Fibroblast of pulmonary artery (primary cell): ENCODE data around the gene PSAT1.
A peak's percentile ranks its signal among the peaks of the same experiment; 100 is the strongest.

Experiments
- DNase-seq: peaks from one replicate; pipeline ENCODE4 v3.0.0-alpha.2; 2010; ENCODE audit warnings: low read depth
- H3K4me3 ChIP-seq: replicated peaks from 2 replicates; pipeline ENCODE4 v1.5.1; 2011; ENCODE audit warnings: low read depth, mild to moderate bottlenecking, control low read depth, low read length, moderate library complexity
- TF ChIP-seq, protein P1 (sequence below): IDR thresholded peaks from 2 replicates; pipeline ENCODE4 v1.5.1; 2011; ENCODE audit warnings: mild to moderate bottlenecking, control low read depth, low read length, inconsistent platforms; ENCODE audit errors: missing control alignments

The PSAT1 gene

DNA sequence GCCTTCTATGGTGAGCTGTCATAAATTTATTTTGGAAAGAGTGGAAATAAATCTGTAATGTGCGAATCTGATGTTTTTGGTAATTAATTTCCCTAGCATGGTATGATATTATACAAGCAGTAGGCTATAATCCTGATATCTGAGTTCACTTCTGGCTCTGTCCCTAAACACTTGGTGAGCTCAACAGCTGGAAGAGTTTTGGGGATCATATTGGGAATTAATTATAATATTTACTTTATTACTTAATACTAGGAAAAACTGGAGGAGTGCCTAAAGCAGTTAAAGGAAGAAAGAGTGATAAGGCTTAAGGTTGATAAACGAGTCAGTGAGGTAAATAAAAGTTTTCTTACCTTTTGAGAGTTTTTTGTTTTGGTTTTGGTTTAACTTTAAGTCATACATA lies 34.3 kb upstream of the PSAT1 start:
- DNase-seq, result no peak
- TF ChIP-seq, protein P1, sequence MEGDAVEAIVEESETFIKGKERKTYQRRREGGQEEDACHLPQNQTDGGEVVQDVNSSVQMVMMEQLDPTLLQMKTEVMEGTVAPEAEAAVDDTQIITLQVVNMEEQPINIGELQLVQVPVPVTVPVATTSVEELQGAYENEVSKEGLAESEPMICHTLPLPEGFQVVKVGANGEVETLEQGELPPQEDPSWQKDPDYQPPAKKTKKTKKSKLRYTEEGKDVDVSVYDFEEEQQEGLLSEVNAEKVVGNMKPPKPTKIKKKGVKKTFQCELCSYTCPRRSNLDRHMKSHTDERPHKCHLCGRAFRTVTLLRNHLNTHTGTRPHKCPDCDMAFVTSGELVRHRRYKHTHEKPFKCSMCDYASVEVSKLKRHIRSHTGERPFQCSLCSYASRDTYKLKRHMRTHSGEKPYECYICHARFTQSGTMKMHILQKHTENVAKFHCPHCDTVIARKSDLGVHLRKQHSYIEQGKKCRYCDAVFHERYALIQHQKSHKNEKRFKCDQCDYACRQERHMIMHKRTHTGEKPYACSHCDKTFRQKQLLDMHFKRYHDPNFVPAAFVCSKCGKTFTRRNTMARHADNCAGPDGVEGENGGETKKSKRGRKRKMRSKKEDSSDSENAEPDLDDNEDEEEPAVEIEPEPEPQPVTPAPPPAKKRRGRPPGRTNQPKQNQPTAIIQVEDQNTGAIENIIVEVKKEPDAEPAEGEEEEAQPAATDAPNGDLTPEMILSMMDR, result no peak
- no peak overlapping the region for H3K4me3 ChIP-seq

DNA sequence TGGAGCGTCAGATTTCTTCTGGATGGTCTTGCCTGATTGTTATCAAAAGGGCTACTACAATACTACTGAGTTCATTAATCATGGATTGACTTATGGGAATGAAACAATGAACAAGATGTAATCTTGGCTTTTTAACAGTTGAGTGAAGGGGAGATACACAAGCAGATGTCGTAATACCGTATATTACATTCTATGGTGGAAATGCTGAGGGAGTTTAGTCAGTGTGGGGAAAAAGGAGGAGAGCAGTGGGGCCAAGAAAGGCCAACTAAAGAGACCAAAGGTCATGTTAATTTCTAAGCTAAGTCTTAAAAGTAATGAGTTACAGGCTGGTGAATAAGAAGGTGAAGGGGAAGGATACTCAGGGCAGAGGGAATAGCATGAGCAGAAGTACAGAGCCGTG lies 29.0 kb upstream of the PSAT1 start:
- TF ChIP-seq, protein P1, result no peak
- no peak overlapping the region for H3K4me3 ChIP-seq
- DNase-seq, result no peak

DNA sequence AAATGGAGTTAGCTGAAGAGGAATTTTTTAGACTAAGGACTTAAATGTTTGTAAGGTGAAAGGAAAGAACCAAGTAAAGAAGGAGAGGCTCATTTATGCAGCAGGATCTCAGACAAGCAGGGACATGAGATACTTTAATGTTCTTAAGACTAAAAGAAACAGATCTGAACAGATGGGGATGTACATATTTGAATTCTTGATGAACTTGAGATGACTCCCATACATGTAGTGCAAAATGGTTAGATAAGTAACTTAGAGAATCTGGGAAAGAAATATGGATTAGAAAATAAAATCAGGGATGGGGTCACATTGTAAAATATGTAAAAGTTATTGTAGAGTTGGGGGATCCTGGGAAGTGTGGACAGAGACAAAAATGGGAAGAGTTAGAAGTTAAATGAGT lies 27.1 kb upstream of the PSAT1 start:
- H3K4me3 ChIP-seq, result no peak overlapping the region
- TF ChIP-seq, protein P1, result no peak
- DNase-seq, result no peak

DNA sequence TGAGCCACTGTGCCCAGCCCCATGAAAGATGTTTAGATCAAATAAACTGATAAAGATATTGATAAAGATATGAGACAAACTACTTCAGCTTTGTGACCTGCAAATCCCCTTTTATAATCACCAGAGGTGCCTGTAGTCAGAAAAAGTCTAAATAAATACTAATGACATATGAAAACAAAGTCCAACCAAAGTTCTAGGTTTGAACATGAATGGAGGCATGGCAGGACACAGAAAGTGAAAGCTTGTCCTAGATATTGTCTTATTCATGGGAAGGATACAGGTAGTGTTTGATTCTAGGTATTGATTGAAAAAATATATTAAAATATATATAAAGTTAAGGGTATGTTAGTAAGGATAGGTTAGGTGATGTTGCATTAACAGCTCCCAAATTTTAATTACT lies 24.6 kb upstream of the PSAT1 start:
- DNase-seq, result no peak
- TF ChIP-seq, protein P1, result no peak
- no peak overlapping the region for H3K4me3 ChIP-seq

DNA sequence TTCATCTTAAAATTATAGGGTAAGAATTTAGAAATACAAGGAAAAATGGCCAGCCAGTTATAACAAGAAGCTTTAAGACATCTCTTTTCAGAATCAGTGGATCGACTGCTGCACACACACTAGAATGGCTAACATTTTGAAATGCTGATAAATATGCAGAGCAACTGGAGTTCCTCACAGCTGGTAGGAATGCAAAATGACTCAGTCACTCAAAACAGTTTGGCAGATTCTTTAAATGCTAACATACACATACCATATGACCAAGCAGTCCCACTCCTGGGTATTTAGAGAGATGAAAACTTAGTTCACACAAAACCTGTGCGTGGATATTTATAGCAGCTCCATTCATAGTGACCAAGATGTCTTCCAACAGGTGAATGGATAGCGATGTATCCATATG lies 23.2 kb upstream of the PSAT1 start:
- TF ChIP-seq, protein P1, result no peak
- no peak for DNase-seq
- H3K4me3 ChIP-seq, result no peak overlapping the region

DNA sequence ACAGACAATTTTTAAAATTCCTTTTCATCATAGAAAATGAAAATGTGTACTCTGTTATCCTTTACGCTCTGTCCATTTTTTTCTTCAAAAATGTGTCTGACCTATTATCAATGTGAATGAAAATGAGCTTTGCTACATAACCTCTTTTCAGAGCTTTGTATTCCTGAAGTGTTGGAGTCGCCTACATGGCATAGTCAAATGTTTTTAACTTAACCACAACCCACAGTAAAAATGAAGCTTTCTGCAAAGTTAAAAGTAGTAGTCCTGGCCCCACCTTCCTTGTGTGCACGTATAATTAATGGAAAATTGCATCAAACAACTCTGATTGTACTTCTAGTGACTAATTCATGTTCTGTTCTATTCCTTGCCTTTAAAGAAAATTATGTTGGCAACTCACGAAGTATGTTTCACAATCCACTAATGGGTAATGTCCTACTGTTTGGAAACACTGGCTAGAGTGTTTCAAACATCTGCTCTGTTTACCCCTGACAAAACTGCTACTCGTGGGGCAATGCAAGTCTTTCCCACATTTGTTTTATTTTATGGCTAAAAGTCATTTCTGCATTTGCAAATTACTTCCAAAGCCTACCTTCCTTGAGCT lies 18.6 kb upstream of the PSAT1 start:
- peak; percentile 89 for DNase-seq
- H3K4me3 ChIP-seq, result no peak overlapping the region
- TF ChIP-seq, protein P1, result no peak

DNA sequence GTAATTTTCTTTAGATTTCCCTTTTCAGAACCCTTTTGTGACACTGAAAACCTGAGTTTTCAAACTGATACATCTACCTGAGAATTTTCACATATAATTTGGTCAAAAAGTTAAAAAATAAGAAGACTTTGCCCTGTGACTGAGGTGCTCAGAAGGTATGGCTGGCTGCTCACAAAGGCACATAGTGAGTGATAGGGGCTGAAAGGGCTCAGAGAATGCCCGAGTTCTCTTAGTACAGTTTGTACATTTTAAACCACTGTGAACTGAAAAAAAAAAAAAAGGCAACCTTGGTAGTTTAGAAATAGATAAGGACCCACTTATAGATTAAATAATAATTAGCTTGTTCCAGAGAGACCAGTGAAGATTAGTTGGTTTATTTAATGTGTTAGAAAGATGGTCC lies 18.1 kb upstream of the PSAT1 start:
- H3K4me3 ChIP-seq, result no peak overlapping the region
- no peak for DNase-seq
- TF ChIP-seq, protein P1, result no peak
